ENCODE data around the gene TGFBR2. TPM values are rescaled to one million over a fixed set of nuclear protein-coding genes. Genes with fewer than 3 reads are reported as not detected.

Gene TGFBR2
- total and polyA plus RNA-seq, 8 donors = 109 to 269 (median 122) TPM

DNA sequence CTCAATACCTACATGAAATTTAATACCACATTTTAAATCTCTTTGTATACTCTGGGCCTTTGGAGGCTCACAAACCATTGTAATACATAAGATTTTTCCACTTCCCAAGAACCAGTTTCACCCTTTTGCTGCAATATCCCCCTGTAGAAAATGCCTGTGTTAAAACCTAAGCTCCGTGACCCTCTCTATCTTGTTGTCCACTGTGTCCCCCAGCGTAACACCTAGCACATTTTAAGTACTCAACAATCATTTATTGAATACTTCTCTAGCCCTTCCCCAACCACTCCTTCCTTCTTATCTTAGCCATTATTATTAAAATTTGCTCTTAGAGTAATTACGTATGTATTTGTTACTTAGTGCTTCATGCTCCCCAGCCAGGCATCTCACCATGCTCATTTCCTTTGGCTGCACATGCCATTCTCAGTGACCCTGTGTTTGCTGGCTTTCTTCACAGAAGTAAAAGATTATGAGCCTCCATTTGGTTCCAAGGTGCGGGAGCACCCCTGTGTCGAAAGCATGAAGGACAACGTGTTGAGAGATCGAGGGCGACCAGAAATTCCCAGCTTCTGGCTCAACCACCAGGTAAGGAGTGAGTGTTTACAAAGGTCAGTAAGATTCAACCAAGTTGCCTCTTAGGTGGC lies 81.6 kb downstream of the TGFBR2 start:
- intact Hi-C loops (cut with DNase I) = no loop called here
- H3K9me3 ChIP-seq = no peaks in the 10 kb centered on the region

DNA sequence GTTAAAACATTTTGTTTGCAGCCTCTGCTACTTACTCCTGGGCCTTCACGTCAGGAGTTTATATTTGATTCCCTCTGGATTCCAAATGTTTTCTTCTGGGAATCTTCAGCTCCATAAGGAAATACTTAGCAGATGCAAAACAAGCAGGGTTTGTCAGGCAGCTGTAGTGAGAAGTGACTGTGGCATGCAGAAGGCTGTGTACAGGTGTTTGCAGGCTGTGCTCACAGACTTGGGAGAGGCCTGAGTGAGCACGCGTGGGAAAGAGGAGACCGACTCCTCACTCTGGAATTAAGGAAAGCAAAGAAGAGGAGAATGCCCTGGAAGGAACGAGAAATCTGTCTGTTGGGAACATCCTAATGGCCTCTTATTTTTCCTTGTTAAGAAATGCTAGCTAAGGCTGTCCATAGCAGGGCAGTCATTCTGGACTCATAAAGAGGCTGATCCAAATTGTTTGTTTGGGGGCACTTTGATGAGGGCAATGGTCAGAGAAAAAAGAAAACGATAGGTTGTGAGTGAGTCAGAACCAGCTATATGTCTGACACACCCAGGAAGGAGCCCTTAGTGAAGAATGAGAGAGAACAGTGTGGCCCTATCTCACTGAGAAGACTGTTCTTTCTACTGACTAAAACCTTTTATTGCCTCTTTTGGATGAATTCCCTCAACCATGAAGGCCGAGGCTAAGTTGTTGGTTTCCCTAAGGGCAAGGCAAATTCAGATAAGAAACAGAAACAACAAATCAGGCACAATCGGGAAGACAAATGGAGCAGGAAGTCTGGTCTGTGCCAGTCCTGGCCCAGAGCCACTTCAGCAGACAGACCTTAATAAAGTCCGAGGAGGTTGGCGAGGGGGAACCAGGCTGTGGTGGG lies 82.6 kb downstream of the TGFBR2 start:
- peak; percentile 29 for ATAC-seq
- Histone ChIP-seq H3K4me1 (peaks cover 32 to 92% of the 10 kb centered on the region in 2 donors), H3K4me3 (no peak overlapping the region), H3K27me3 (no peaks in the 10 kb centered on the region), H3K36me3 (peaks cover 0 to 78% of the 10 kb centered on the region in 2 donors), H3K9me3 (no peaks in the 10 kb centered on the region), H3K27ac (peak overlapping the region; percentile 68 to 73)
- TF ChIP-seq, protein P1, sequence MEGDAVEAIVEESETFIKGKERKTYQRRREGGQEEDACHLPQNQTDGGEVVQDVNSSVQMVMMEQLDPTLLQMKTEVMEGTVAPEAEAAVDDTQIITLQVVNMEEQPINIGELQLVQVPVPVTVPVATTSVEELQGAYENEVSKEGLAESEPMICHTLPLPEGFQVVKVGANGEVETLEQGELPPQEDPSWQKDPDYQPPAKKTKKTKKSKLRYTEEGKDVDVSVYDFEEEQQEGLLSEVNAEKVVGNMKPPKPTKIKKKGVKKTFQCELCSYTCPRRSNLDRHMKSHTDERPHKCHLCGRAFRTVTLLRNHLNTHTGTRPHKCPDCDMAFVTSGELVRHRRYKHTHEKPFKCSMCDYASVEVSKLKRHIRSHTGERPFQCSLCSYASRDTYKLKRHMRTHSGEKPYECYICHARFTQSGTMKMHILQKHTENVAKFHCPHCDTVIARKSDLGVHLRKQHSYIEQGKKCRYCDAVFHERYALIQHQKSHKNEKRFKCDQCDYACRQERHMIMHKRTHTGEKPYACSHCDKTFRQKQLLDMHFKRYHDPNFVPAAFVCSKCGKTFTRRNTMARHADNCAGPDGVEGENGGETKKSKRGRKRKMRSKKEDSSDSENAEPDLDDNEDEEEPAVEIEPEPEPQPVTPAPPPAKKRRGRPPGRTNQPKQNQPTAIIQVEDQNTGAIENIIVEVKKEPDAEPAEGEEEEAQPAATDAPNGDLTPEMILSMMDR (IDR thresholded peaks at IDR 0.05) = no peak
- no peak for DNase-seq
- intact Hi-C loops (cut with DNase I) = no loop called here

More for the DNA sequence above, 81.6 kb downstream of the TGFBR2 start:
- peaks cover 34 to 92% of the 10 kb centered on the region in 2 donors for H3K4me1 ChIP-seq
- H3K27me3 ChIP-seq = no peaks in the 10 kb centered on the region
- no peak for DNase-seq
- H3K27ac ChIP-seq = peak overlapping the region; percentile 68 to 73
- H3K4me3 ChIP-seq = no peak overlapping the region
- ATAC-seq = no peak
- peaks cover 0 to 71% of the 10 kb centered on the region in 2 donors for H3K36me3 ChIP-seq
- TF ChIP-seq, protein P1 (IDR thresholded peaks at IDR 0.05) = no peak

DNA sequence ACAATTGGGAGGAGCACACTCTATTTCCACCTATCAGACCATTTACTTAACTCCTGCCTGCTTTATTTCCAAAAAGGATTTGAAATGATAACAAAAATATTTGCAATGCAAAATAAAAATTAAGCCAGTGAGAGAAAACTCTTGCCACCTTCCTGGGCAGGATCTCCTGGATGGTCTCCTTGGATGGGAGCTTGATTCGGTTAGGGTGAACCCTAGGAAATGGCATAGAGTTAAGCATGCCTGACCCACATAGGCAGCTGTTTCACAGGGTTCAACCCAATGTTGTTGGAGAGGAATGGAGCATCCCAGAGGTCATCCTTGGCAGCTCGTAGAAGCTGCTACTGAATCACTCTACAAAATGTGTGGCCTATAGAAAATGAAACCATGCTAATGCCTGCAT lies 83.8 kb downstream of the TGFBR2 start:
- DNase-seq = no peak
- peaks cover 26 to 81% of the 10 kb centered on the region in 2 donors for H3K4me1 ChIP-seq
- no peak for ATAC-seq
- intact Hi-C loops (cut with DNase I) = no loop called here
- H3K36me3 ChIP-seq = peaks cover 0 to 90% of the 10 kb centered on the region in 2 donors
- H3K4me3 ChIP-seq = no peak overlapping the region
- H3K27me3 ChIP-seq = no peaks in the 10 kb centered on the region
- no peaks in the 10 kb centered on the region for H3K9me3 ChIP-seq
- TF ChIP-seq, protein P1 (IDR thresholded peaks at IDR 0.05) = no peak
- peak overlapping the region in 1 of 2 donors; percentile 68 for H3K27ac ChIP-seq

DNA sequence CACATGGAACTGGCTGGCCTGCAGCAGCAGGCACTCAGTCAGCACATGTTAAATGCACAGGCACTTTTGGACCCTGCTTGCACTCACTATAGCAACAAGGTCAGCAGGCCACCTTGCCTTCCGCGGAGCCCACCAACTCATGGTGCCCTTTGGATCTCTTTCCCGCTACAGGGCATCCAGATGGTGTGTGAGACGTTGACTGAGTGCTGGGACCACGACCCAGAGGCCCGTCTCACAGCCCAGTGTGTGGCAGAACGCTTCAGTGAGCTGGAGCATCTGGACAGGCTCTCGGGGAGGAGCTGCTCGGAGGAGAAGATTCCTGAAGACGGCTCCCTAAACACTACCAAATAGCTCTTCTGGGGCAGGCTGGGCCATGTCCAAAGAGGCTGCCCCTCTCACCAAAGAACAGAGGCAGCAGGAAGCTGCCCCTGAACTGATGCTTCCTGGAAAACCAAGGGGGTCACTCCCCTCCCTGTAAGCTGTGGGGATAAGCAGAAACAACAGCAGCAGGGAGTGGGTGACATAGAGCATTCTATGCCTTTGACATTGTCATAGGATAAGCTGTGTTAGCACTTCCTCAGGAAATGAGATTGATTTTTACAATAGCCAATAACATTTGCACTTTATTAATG lies 85.0 kb downstream of the TGFBR2 start:
- ATAC-seq (no peak), DNase-seq (peak in 1 of 4 donors; percentile 26)
- Histone ChIP-seq H3K9me3 (no peaks in the 10 kb centered on the region), H3K27ac (peak overlapping the region in 1 of 2 donors; percentile 51), H3K36me3 (peaks cover 0 to 95% of the 10 kb centered on the region in 2 donors), H3K4me1 (peaks cover 22 to 72% of the 10 kb centered on the region in 2 donors), H3K27me3 (no peaks in the 10 kb centered on the region), H3K4me3 (no peak overlapping the region)
- intact Hi-C loops (cut with DNase I) = no loop called here
- TF ChIP-seq, protein P1 (IDR thresholded peaks at IDR 0.05) = no peak

Measured in left lung (tissue), 10 donors.